AG09309 (cell line): ENCODE results near the gene DOHH.

Source experiments
- DNase-seq: peaks from one replicate; pipeline ENCODE4 v3.0.0-alpha.2; 2010; ENCODE audit warnings: low read depth
- H3K4me3 ChIP-seq: 2 replicates; pipeline ENCODE4 v1.5.1; 2011; ENCODE audit warnings: mild to moderate bottlenecking, low read depth, low read length, moderate library complexity; ENCODE audit not compliant: control insufficient read depth
- TF ChIP-seq, protein P1 (sequence below): IDR thresholded peaks from 2 replicates; pipeline ENCODE4 v1.5.1; 2011; ENCODE audit warnings: mild to moderate bottlenecking, low read depth, low read length, inconsistent platforms; ENCODE audit not compliant: insufficient read depth, control insufficient read depth; ENCODE audit errors: missing control alignments

DOHH gene

DNA sequence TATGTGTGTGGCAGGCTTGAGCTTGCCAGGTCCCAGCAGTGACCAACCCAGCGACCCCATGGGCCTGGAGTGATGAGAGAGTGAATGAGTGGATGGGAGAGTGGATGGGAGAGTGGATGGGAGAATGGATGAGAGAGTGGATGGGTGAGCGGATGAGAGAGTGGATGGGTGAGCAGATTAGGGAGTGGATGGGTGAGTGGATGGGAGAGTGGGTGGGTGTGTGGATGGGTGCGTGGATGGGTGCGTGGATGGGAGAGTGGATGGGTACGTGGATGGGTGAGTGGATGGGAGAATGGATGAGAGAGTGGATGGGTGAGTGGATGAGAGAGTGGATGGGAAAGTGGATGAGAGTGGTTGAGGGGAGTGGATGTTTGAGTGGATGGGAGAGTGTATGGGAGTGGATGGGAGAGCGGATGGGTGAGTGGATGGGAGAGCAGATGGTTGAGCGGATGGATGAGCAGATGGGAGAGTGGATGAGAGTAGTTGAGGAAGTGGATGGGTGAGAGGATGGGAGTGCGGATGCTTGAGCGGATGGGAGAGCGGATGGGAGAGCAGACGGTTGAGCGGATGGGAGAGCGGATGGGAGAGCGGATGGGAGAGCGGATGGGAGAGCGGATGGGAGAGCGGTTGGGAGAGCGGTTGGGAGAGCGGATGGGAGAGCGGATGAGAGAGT is 28.2 kb upstream of the DOHH start:
- no peak for DNase-seq
- no peak overlapping the region for H3K4me3 ChIP-seq
- TF ChIP-seq, protein P1, sequence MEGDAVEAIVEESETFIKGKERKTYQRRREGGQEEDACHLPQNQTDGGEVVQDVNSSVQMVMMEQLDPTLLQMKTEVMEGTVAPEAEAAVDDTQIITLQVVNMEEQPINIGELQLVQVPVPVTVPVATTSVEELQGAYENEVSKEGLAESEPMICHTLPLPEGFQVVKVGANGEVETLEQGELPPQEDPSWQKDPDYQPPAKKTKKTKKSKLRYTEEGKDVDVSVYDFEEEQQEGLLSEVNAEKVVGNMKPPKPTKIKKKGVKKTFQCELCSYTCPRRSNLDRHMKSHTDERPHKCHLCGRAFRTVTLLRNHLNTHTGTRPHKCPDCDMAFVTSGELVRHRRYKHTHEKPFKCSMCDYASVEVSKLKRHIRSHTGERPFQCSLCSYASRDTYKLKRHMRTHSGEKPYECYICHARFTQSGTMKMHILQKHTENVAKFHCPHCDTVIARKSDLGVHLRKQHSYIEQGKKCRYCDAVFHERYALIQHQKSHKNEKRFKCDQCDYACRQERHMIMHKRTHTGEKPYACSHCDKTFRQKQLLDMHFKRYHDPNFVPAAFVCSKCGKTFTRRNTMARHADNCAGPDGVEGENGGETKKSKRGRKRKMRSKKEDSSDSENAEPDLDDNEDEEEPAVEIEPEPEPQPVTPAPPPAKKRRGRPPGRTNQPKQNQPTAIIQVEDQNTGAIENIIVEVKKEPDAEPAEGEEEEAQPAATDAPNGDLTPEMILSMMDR, result no peak

GRCh38 chr19:3528080-3528479 is 27.6 kb upstream of the DOHH start:
- TF ChIP-seq, protein P1, result no peak
- no peak overlapping the region for H3K4me3 ChIP-seq
- no peak for DNase-seq

GRCh38 chr19:3527238-3527910 is 26.9 kb upstream of the DOHH start:
- H3K4me3 ChIP-seq, result no peak overlapping the region
- TF ChIP-seq, protein P1, result no peak
- no peak for DNase-seq

GRCh38 chr19:3526507-3527237 is 26.2 kb upstream of the DOHH start:
- TF ChIP-seq, protein P1, result no peak
- no peak for DNase-seq
- H3K4me3 ChIP-seq, result no peak overlapping the region

DNA sequence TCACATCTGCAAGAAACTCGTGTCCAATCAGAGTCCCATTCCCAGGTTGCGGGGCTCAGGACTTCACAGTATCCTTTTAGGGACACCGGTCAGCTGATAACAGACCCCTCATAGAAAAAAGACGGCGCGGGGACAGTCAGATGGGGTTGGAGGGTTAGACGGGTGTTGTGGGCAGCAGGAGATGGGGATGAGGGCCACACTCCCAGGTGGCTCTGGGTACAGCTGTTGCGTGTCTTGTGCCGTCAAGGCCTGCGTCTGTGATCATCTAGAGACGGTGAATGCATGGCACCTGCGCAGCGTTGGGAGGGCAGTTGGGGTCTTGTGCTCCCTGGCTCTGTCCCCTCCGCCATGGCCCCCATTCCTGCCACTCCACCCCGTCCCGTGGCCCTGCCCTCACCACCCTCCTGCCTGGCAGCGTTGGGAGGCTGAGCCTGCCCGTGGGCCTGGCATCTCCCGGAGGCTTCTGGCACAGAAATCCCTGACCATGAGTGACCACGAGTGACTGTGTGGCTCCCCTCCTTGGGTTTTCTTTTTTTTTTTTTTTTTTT is 24.5 kb upstream of the DOHH start:
- TF ChIP-seq, protein P1, result no peak
- DNase-seq, result no peak
- no peak overlapping the region for H3K4me3 ChIP-seq

GRCh38 chr19:3524078-3524842 is 23.8 kb upstream of the DOHH start:
- TF ChIP-seq, protein P1, result no peak
- DNase-seq, result no peak
- no peak overlapping the region for H3K4me3 ChIP-seq
